Body of pancreas (tissue), 4 donors: ENCODE data around the gene ZNF346. TPM values are rescaled to one million over a fixed set of nuclear protein-coding genes. Genes with fewer than 3 reads are reported as not detected.

Experiments
- ATAC-seq: fragments of 150-250 bp; one replicate; pipeline ENCODE4 v1.9.1; 2016
- DNase-seq, 4 donors: peaks; one replicate each; pipeline ENCODE4 v3.0.0-alpha.2; 2019
- H3K27ac ChIP-seq, 4 donors: fragments of 200-600 bp; sonication (generic); 1 replicate in 3 of 4; 2 replicates in 1 of 4; pipeline versions ENCODE4 v1.5.1 to v1.6.1; 2016 to 2019; ENCODE audit warnings: mild to moderate bottlenecking in 1 of 4, mixed read lengths in 1 of 4, moderate library complexity in 1 of 4
- H3K27me3 ChIP-seq, 2 donors: fragments of 200-600 bp; sonication (generic); one replicate each; pipeline ENCODE4 v1.6.0; 2016; ENCODE audit warnings: mild to moderate bottlenecking in 1 of 2
- H3K36me3 ChIP-seq, 2 donors: fragments of 200-600 bp; sonication (generic); replicated peaks in 1 of 2; 2 replicates each; pipeline ENCODE4 v1.5.1; 2016; ENCODE audit warnings: low read depth in 2 of 2; ENCODE audit not compliant: insufficient read depth in 1 of 2
- H3K4me1 ChIP-seq: fragments of 200-600 bp; sonication (generic); one replicate; pipeline ENCODE4 v1.6.0; 2016
- H3K4me3 ChIP-seq, 2 donors: fragments of 200-600 bp; sonication (generic); 1 replicate in 1 of 2; 2 replicates in 1 of 2; pipeline ENCODE4 v1.5.1; 2016 to 2019
- H3K9me3 ChIP-seq, 3 donors: fragments of 200-600 bp; sonication (generic); 1 replicate in 2 of 3; 2 replicates in 1 of 3; pipeline ENCODE4 v1.5.1; 2016
- POLR2A ChIP-seq, 3 donors: fragments of 450-650 bp; IDR thresholded peaks; one replicate each; pipeline ENCODE4 v1.6.1; 2016; ENCODE audit warnings: antibody characterized with exemption in 3 of 3, mild to moderate bottlenecking in 2 of 3
- WGBS, 2 donors: methylation state at CpG; one replicate each; pipeline ENCODE4 v1.1.5; 2017; 5-methylcytosine and 5-hydroxymethylcytosine counted together
- intact Hi-C: fragments of 100-400 bp; cut with DNase I; formaldehyde crosslinking; loops from one replicate; pipeline ENCODE4 v1.15.1; 2023
- total RNA-seq, 2 donors: library from RNA; depleted of rRNA; stranded (reverse); fragments of >200 nt; gene quantifications; one replicate each; pipeline ENCODE4 v1.1.0, GENCODE V29; 2016
- TF ChIP-seq, protein P1 (sequence below), 7 experiments: fragments of 450-650 bp in 4 of 7; fragments of 200-600 bp in 3 of 7; sonication (generic) in 3 of 7; IDR thresholded peaks; one replicate each; pipeline ENCODE4 v1.5.1; 2016 to 2019; ENCODE audit warnings: antibody characterized with exemption in 7 of 7

ZNF346 gene
- total RNA-seq, 2 donors from 2014 or later = 13.5 to 14.5 TPM

DNA sequence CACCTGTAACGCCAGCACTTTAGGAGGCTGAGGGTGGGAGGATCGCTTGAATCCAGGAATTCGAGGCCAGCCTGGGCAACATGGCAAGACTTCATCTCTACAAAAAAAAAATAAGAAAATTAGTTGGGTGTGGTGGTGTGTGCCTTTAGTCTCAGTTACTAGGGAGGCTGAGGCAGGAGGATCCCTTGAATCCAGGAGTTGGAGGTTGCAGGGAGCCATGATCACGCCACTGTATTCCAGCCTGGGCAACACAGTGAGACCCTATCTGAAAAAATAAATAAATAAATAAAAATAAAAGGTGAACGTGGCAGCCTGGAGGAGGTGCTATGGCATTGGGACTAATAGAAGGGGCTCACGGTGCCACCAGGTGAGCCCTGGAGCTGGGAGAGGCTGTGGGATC lies 71.3 kb downstream of the ZNF346 start:
- TF ChIP-seq, protein P1, sequence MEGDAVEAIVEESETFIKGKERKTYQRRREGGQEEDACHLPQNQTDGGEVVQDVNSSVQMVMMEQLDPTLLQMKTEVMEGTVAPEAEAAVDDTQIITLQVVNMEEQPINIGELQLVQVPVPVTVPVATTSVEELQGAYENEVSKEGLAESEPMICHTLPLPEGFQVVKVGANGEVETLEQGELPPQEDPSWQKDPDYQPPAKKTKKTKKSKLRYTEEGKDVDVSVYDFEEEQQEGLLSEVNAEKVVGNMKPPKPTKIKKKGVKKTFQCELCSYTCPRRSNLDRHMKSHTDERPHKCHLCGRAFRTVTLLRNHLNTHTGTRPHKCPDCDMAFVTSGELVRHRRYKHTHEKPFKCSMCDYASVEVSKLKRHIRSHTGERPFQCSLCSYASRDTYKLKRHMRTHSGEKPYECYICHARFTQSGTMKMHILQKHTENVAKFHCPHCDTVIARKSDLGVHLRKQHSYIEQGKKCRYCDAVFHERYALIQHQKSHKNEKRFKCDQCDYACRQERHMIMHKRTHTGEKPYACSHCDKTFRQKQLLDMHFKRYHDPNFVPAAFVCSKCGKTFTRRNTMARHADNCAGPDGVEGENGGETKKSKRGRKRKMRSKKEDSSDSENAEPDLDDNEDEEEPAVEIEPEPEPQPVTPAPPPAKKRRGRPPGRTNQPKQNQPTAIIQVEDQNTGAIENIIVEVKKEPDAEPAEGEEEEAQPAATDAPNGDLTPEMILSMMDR (IDR thresholded peaks at IDR 0.05) = no peak
- no peak for TF ChIP-seq POLR2A (IDR thresholded peaks at IDR 0.05)
- intact Hi-C loops = loop anchor here (10.0 kb wide), 1 partner anchor 439 kb away; no protein-coding TSS in a partner anchor
- Histone ChIP-seq H3K9me3 (no peaks in the 10 kb centered on the region), H3K27me3 (no peaks in the 10 kb centered on the region), H3K36me3 (peaks cover 0 to 9% of the 10 kb centered on the region in 2 donors), H3K27ac (peak overlapping the region in 3 of 4 donors; percentile 65 to 78 (median 71)), H3K4me3 (no peak overlapping the region), H3K4me1 (peaks cover 72% of the 10 kb centered on the region)
- ATAC-seq (no peak), DNase-seq (no peak)
- WGBS, 2 donors = 84 to 95% methylated on average over 6 of the region's 6 CpGs

DNA sequence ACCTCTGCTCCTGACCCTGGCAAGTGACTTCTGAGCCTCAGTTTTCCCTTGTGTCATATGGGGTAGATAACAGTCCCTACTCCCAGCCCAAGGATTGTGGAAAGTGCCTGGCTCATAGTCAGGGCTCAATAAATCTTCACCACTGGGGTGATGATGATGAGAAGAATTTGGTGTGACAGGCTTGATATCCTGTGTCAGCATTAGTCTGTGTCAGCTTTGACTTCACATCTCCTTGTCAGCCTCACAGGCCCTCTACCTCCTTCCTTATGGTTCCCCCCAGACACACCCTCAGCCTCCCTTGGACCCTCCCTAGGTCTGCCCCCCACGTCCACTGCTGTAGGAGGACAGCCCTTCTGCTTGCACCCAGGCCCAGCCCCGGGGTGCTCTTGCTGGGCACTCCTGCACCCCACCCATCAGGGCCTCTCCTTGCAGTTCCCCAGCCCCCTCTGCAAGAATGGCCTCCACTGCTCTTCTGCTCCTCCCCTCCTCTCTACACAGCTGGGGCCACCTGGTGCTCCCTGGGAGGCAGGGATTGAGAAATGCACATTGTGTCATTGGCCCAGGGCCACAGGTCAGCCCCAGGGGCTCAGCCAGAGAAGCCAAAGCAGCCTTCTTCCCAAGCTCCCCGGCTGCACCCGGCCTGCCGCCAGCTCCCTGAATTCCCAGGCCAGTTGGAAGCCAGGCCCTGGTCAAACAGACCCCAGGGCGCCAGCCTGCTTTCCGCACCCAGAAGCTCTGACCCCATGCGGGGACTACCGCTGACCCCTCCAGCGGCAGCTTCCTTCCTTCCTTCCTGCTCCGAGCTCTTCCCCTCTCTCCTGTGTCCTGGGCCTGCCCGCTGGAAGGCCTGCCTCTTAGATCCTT lies 72.0 kb downstream of the ZNF346 start:
- Histone ChIP-seq H3K36me3 (peaks cover 0 to 9% of the 10 kb centered on the region in 2 donors), H3K27ac (peak overlapping the region; percentile 65 to 78 (median 69)), H3K4me3 (no peak overlapping the region), H3K27me3 (no peaks in the 10 kb centered on the region), H3K4me1 (peaks cover 73% of the 10 kb centered on the region), H3K9me3 (no peaks in the 10 kb centered on the region)
- peak; percentile 84 for ATAC-seq
- no peak for TF ChIP-seq POLR2A (IDR thresholded peaks at IDR 0.05)
- TF ChIP-seq, protein P1 (IDR thresholded peaks at IDR 0.05) = no peak
- intact Hi-C loops = loop anchor here (10.0 kb wide), 1 partner anchor 440 kb away; no protein-coding TSS in a partner anchor
- WGBS, 2 donors = 28 to 41% methylated on average over 10 to 12 of the region's 12 CpGs
- DNase-seq = peak; percentile 65 to 81 (median 76)

DNA sequence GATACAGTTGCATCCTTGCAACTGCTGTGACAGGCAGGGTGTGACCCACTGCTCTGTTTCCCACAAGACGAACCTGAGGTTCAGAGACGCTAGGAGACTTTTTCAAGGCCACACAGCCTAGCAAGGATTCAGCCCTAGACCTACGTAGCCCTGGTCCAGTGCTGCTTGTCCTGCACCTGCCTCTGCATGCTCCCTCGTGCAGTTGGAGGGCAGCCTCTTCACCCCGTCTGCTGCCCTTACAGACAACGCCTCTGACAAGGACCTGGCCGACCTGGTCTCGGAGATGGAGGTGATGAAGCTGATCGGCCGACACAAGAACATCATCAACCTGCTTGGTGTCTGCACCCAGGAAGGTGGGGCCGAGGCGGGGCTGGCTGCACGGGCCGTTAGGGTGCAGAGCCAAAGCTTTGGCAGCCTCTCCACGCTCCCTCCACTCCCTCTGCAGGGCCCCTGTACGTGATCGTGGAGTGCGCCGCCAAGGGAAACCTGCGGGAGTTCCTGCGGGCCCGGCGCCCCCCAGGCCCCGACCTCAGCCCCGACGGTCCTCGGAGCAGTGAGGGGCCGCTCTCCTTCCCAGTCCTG lies 72.7 kb downstream of the ZNF346 start:
- 71 to 73% methylated on average over 5 to 28 of the region's 28 CpGs for WGBS, 2 donors
- Histone ChIP-seq H3K4me1 (peaks cover 69% of the 10 kb centered on the region), H3K4me3 (no peak overlapping the region), H3K9me3 (no peaks in the 10 kb centered on the region), H3K36me3 (peaks cover 0 to 9% of the 10 kb centered on the region in 2 donors), H3K27me3 (no peaks in the 10 kb centered on the region), H3K27ac (peak overlapping the region; percentile 65 to 78 (median 69))
- DNase-seq (no peak), ATAC-seq (peak; percentile 5)
- intact Hi-C loops = loop anchor here (10.0 kb wide), 1 partner anchor 440 kb away; no protein-coding TSS in a partner anchor
- no peak for TF ChIP-seq POLR2A (IDR thresholded peaks at IDR 0.05)
- TF ChIP-seq, protein P1 (IDR thresholded peaks at IDR 0.05) = no peak

DNA sequence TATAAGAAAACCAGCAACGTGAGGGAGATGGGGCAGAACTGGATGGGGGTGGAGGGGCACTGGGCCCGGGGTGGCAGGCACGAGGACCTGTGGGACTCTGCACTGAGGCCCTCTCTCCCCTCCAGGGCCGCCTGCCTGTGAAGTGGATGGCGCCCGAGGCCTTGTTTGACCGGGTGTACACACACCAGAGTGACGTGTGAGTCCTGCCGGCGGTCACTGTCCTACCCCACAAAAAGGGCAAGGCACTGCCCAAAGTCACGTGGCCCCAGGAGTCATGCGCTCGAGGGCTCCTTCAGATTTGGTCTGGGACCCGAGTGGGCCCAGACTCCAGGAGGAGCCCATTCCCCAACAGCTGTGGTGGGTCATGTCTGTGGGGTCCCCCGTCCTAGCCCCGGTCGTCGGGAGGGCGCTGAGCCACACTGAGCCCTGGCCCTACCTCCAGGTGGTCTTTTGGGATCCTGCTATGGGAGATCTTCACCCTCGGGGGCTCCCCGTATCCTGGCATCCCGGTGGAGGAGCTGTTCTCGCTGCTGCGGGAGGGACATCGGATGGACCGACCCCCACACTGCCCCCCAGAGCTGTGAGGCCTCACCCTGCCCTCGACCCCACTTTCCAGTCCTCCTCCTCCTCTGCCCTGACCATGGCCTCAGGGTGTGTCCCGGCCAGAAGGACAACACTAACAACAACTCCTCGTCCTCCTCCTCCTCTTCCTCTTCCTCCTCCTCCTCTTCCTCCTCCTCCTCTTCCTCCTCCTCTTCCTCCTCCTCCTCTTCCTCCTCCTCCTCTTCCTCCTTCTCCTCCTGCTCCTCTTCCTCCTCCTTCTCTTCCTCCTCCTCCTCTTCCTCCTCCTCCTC lies 73.9 kb downstream of the ZNF346 start:
- no peaks in the 10 kb centered on the region for H3K27me3 ChIP-seq
- no peak for DNase-seq
- WGBS, 2 donors = 85 to 86% methylated on average over 15 to 26 of the region's 29 CpGs
- peaks cover 0 to 9% of the 10 kb centered on the region in 2 donors for H3K36me3 ChIP-seq
- H3K4me1 ChIP-seq = peaks cover 65% of the 10 kb centered on the region
- no peak overlapping the region for H3K4me3 ChIP-seq
- TF ChIP-seq POLR2A (IDR thresholded peaks at IDR 0.05) = no peak
- TF ChIP-seq, protein P1 (IDR thresholded peaks at IDR 0.05) = no peak
- no peaks in the 10 kb centered on the region for H3K9me3 ChIP-seq
- ATAC-seq = no peak
- peak overlapping the region in 2 of 4 donors; percentile 71 to 78 for H3K27ac ChIP-seq
- intact Hi-C loops = loop anchor here (10.0 kb wide), 1 partner anchor 442 kb away; no protein-coding TSS in a partner anchor
